Prostate gland (tissue), 2 donors: ENCODE data around the gene HSF2. TPM values are rescaled to one million over a fixed set of nuclear protein-coding genes. Genes with fewer than 3 reads are reported as not detected.

ENCODE experiments used
- DNase-seq: peaks from one replicate; pipeline ENCODE4 v3.0.0-alpha.2; 2019; ENCODE audit warnings: low spot score
- H3K27ac ChIP-seq, 2 donors: fragments of 200-600 bp; sonication (generic); 2 replicates each; pipeline ENCODE4 v1.5.1; 2017 to 2019
- H3K27me3 ChIP-seq: fragments of 200-600 bp; sonication (generic); replicated peaks from 2 replicates; pipeline ENCODE4 v1.5.1; 2019; ENCODE audit not compliant: insufficient read depth
- H3K36me3 ChIP-seq, 2 donors: fragments of 200-600 bp; sonication (generic); 1 replicate in 1 of 2; 2 replicates in 1 of 2; pipeline versions ENCODE4 v1.5.1 to v1.8.1; 2017 to 2019
- H3K4me1 ChIP-seq: fragments of 200-600 bp; sonication (generic); replicated peaks from 2 replicates; pipeline ENCODE4 v1.5.1; 2019
- H3K4me3 ChIP-seq, 2 donors: fragments of 200-600 bp; sonication (generic); 2 replicates each; pipeline ENCODE4 v1.5.1; 2017 to 2019
- H3K9me3 ChIP-seq: fragments of 200-600 bp; sonication (generic); 2 replicates; pipeline ENCODE4 v1.5.1; 2017
- CTCF ChIP-seq, 4 experiments: fragments of 200-600 bp in 2 of 4; fragments of 450-650 bp in 2 of 4; sonication (generic) in 2 of 4; IDR thresholded peaks; 1 replicate in 3 of 4; 2 replicates in 1 of 4; pipeline ENCODE4 v1.5.1; 2016 to 2019; ENCODE audit warnings: antibody characterized with exemption in 4 of 4, mild to moderate bottlenecking in 2 of 4, moderate library complexity in 2 of 4
- POLR2A ChIP-seq: fragments of 450-650 bp; IDR thresholded peaks from one replicate; pipeline ENCODE4 v1.6.1; 2016; ENCODE audit warnings: antibody characterized with exemption, mild to moderate bottlenecking
- POLR2AphosphoS5 ChIP-seq: sonication (generic); formaldehyde crosslinking; IDR thresholded peaks from one replicate; pipeline ENCODE4 v1.6.1; 2017; ENCODE audit warnings: antibody characterized with exemption
- WGBS: methylation state at CpG from one replicate; pipeline ENCODE4 v1.1.5; 2018; 5-methylcytosine and 5-hydroxymethylcytosine counted together
- intact Hi-C: fragments of 100-400 bp; cut with DNase I; formaldehyde crosslinking; loops from one replicate; pipeline ENCODE4 v1.14.2; 2022
- total RNA-seq, 2 donors: library from RNA; depleted of rRNA; stranded (reverse); fragments of >200 nt; gene quantifications; one replicate each; pipeline ENCODE4 v1.1.0, GENCODE V29; 2016

HSF2 gene
- total RNA-seq, 2 donors from 2014 or later = 13.8 to 59.5 TPM

- no peaks in the 10 kb centered on the region for H3K9me3 ChIP-seq
- no peaks in the 10 kb centered on the region for H3K27me3 ChIP-seq
- no peak overlapping the region for H3K4me3 ChIP-seq
- no peaks in the 10 kb centered on the region for H3K4me1 ChIP-seq
- intact Hi-C loops = no loop called here
- peaks cover 0 to 1% of the 10 kb centered on the region in 2 donors for H3K36me3 ChIP-seq
- no peak for TF ChIP-seq POLR2AphosphoS5
- TF ChIP-seq CTCF (IDR thresholded peaks at IDR 0.05) = no peak
- WGBS = 97% methylated on average over 3 of the region's 3 CpGs
- H3K27ac ChIP-seq = no peak overlapping the region
- DNase-seq = no peak
These were observed 27.1 kb downstream of the HSF2 start for GRCh38 chr6:122426597-122426996.

- WGBS = 85% methylated on average over 1 of the region's 1 CpG
- H3K36me3 ChIP-seq = peaks cover 0 to 8% of the 10 kb centered on the region in 2 donors
These were observed 29.3 kb downstream of the HSF2 start for GRCh38 chr6:122428781-122429180.

GRCh38 chr6:122429323-122429722 is 29.9 kb downstream of the HSF2 start:
- H3K4me3 ChIP-seq = no peak overlapping the region

More at GRCh38 chr6:122428781-122429180, 29.3 kb downstream of the HSF2 start:
- H3K9me3 ChIP-seq = no peaks in the 10 kb centered on the region
- no peak for TF ChIP-seq CTCF (IDR thresholded peaks at IDR 0.05)
- no peak for TF ChIP-seq POLR2AphosphoS5
- no peak for TF ChIP-seq POLR2A
- DNase-seq = no peak
- intact Hi-C loops = no loop called here
- H3K27me3 ChIP-seq = no peaks in the 10 kb centered on the region
- H3K4me3 ChIP-seq = no peak overlapping the region
- H3K4me1 ChIP-seq = no peaks in the 10 kb centered on the region
- H3K27ac ChIP-seq = no peak overlapping the region

GRCh38 chr6:122431780-122432179 is 32.3 kb downstream of the HSF2 start:
- DNase-seq = no peak
- no peak overlapping the region for H3K27ac ChIP-seq
- no peak overlapping the region for H3K4me3 ChIP-seq
- WGBS = 85% methylated on average over 4 of the region's 4 CpGs
- intact Hi-C loops = no loop called here
- no peaks in the 10 kb centered on the region for H3K27me3 ChIP-seq
- no peaks in the 10 kb centered on the region for H3K9me3 ChIP-seq
- H3K4me1 ChIP-seq = no peaks in the 10 kb centered on the region
- H3K36me3 ChIP-seq = peaks cover 0 to 8% of the 10 kb centered on the region in 2 donors
- TF ChIP-seq POLR2A = no peak

More at GRCh38 chr6:122429323-122429722, 29.9 kb downstream of the HSF2 start:
- no peaks in the 10 kb centered on the region for H3K4me1 ChIP-seq
- H3K36me3 ChIP-seq = peaks cover 0 to 8% of the 10 kb centered on the region in 2 donors
- no peak for DNase-seq
- no peaks in the 10 kb centered on the region for H3K27me3 ChIP-seq
- no peaks in the 10 kb centered on the region for H3K9me3 ChIP-seq
- intact Hi-C loops = no loop called here
- TF ChIP-seq POLR2A (no peak), POLR2AphosphoS5 (no peak), CTCF (IDR thresholded peaks at IDR 0.05) (no peak)
- H3K27ac ChIP-seq = no peak overlapping the region

- no peak overlapping the region for H3K27ac ChIP-seq
- 75% methylated on average over 3 of the region's 3 CpGs for WGBS
- H3K9me3 ChIP-seq = no peaks in the 10 kb centered on the region
- intact Hi-C loops = no loop called here
- H3K36me3 ChIP-seq = peaks cover 0 to 8% of the 10 kb centered on the region in 2 donors
- no peaks in the 10 kb centered on the region for H3K4me1 ChIP-seq
- DNase-seq = no peak
- H3K4me3 ChIP-seq = no peak overlapping the region
- no peaks in the 10 kb centered on the region for H3K27me3 ChIP-seq
- no peak for TF ChIP-seq POLR2AphosphoS5
- TF ChIP-seq POLR2A = no peak
- no peak for TF ChIP-seq CTCF (IDR thresholded peaks at IDR 0.05)
These were observed 33.4 kb downstream of the HSF2 start for GRCh38 chr6:122432816-122433215.
